Neutrophil (primary cell): ENCODE results near the gene NSMCE1.

Source experiments
- H3K27ac ChIP-seq: fragments of 200-600 bp; sonication (generic); 2 replicates; pipeline ENCODE4 v1.5.1; 2016; ENCODE audit warnings: mild to moderate bottlenecking, moderate library complexity
- H3K27me3 ChIP-seq: fragments of 200-600 bp; sonication (generic); 2 replicates; pipeline ENCODE4 v1.6.0; 2016; ENCODE audit warnings: mild to moderate bottlenecking
- H3K36me3 ChIP-seq: fragments of 200-600 bp; sonication (generic); 2 replicates; pipeline ENCODE4 v1.5.1; 2017
- H3K4me1 ChIP-seq, 2 experiments: fragments of 200-600 bp in 1 of 2; sonication (generic) in 1 of 2; 1 replicate in 1 of 2; 2 replicates in 1 of 2; pipeline versions ENCODE4 v1.5.1 to v1.6.1; 2013 to 2016; ENCODE audit warnings: low read depth in 1 of 2, low read length in 1 of 2, mild to moderate bottlenecking in 1 of 2, moderate library complexity in 1 of 2; ENCODE audit not compliant: control insufficient read depth in 1 of 2, insufficient read depth in 1 of 2
- H3K4me3 ChIP-seq, 2 experiments: fragments of 200-600 bp in 1 of 2; sonication (generic) in 1 of 2; 1 replicate in 1 of 2; 2 replicates in 1 of 2; pipeline ENCODE4 v1.5.1; 2013 to 2016; ENCODE audit warnings: low read depth in 1 of 2, low read length in 1 of 2, mild to moderate bottlenecking in 1 of 2, moderate library complexity in 1 of 2
- H3K9me3 ChIP-seq: fragments of 200-600 bp; sonication (generic); 2 replicates; pipeline ENCODE4 v1.5.1; 2016
- CTCF ChIP-seq: fragments of 200-600 bp; sonication (generic); IDR thresholded peaks from 2 replicates; pipeline ENCODE4 v1.5.1; 2016; ENCODE audit warnings: antibody characterized with exemption

Gene NSMCE1

GRCh38 chr16:27232901-27233625 is 35.5 kb downstream of the NSMCE1 start:
- no peak for TF ChIP-seq CTCF
- Histone ChIP-seq H3K9me3 (no peaks in the 10 kb centered on the region), H3K27ac (no peak overlapping the region), H3K27me3 (no peaks in the 10 kb centered on the region), H3K4me3 (no peak overlapping the region), H3K4me1 (peaks cover 33 to 34% of the 10 kb centered on the region in 2 experiments), H3K36me3 (peaks cover 25% of the 10 kb centered on the region)

- no peak overlapping the region for H3K27ac ChIP-seq
- H3K36me3 ChIP-seq, result peaks cover 25% of the 10 kb centered on the region
- no peaks in the 10 kb centered on the region for H3K9me3 ChIP-seq
- no peak for TF ChIP-seq CTCF
- no peaks in the 10 kb centered on the region for H3K27me3 ChIP-seq
- no peak overlapping the region for H3K4me3 ChIP-seq
- peaks cover 25 to 26% of the 10 kb centered on the region in 2 experiments for H3K4me1 ChIP-seq
These were observed 36.3 kb downstream of the NSMCE1 start for GRCh38 chr16:27232061-27232900.

- Histone ChIP-seq H3K36me3 (peaks cover 27% of the 10 kb centered on the region), H3K4me1 (peaks cover 19 to 20% of the 10 kb centered on the region in 2 experiments), H3K9me3 (no peaks in the 10 kb centered on the region), H3K27ac (no peak overlapping the region), H3K27me3 (no peaks in the 10 kb centered on the region), H3K4me3 (no peak overlapping the region)
- TF ChIP-seq CTCF, result no peak
These were observed 36.9 kb downstream of the NSMCE1 start for GRCh38 chr16:27231692-27232060.

GRCh38 chr16:27230562-27231001 is 38.0 kb downstream of the NSMCE1 start:
- Histone ChIP-seq H3K27me3 (no peaks in the 10 kb centered on the region), H3K27ac (no peak overlapping the region), H3K4me3 (no peak overlapping the region), H3K9me3 (no peaks in the 10 kb centered on the region), H3K36me3 (peaks cover 32% of the 10 kb centered on the region), H3K4me1 (peaks cover 9 to 10% of the 10 kb centered on the region in 2 experiments)
- no peak for TF ChIP-seq CTCF

- Histone ChIP-seq H3K27me3 (no peaks in the 10 kb centered on the region), H3K27ac (no peak overlapping the region), H3K4me3 (no peak overlapping the region), H3K4me1 (peaks cover 3 to 4% of the 10 kb centered on the region in 2 experiments), H3K36me3 (peaks cover 35% of the 10 kb centered on the region), H3K9me3 (no peaks in the 10 kb centered on the region)
- TF ChIP-seq CTCF, result no peak
These were observed 38.6 kb downstream of the NSMCE1 start for GRCh38 chr16:27229891-27230470.
